CD14-positive monocyte (primary cell): ENCODE data around the gene EZH2. TPM values are rescaled to one million over a fixed set of nuclear protein-coding genes. Genes with fewer than 3 reads are reported as not detected.
A peak's percentile ranks its signal among the peaks of the same experiment; 100 is the strongest.

Experiments
- DNase-seq, 3 donors: peaks; one replicate each; pipeline ENCODE4 v3.0.0-alpha.2; 2011 to 2022
- H2AFZ ChIP-seq: 2 replicates; pipeline ENCODE4 v1.6.0; 2012; ENCODE audit warnings: mild to moderate bottlenecking, low read depth, low read length, inconsistent platforms; ENCODE audit not compliant: insufficient read depth, poor library complexity, severe bottlenecking
- H3K27ac ChIP-seq, 2 donors: 1 replicate in 1 of 2; 2 replicates in 1 of 2; pipeline ENCODE4 v1.5.1; 2012 to 2013; ENCODE audit warnings: low read length in 2 of 2, control low read depth in 1 of 2, inconsistent platforms in 1 of 2, low read depth in 1 of 2, mild to moderate bottlenecking in 1 of 2
- H3K27me3 ChIP-seq, 2 donors: one replicate each; pipeline versions ENCODE4 v1.6.0 to v1.6.1; 2011 to 2013; ENCODE audit warnings: low read length in 2 of 2; ENCODE audit not compliant: control insufficient read depth in 2 of 2, insufficient read depth in 2 of 2
- H3K36me3 ChIP-seq, 2 donors: replicated peaks in 1 of 2; 1 replicate in 1 of 2; 2 replicates in 1 of 2; pipeline versions ENCODE4 v1.5.1 to v1.6.1; 2012 to 2013; ENCODE audit warnings: low read length in 2 of 2, control low read depth in 1 of 2, inconsistent platforms in 1 of 2, mild to moderate bottlenecking in 1 of 2; ENCODE audit not compliant: insufficient read depth in 2 of 2, control insufficient read depth in 1 of 2
- H3K4me1 ChIP-seq, 2 donors: 1 replicate in 1 of 2; 2 replicates in 1 of 2; pipeline versions ENCODE4 v1.5.1 to v1.6.1; 2012 to 2013; ENCODE audit warnings: low read length in 2 of 2, control low read depth in 1 of 2, inconsistent platforms in 1 of 2, mild to moderate bottlenecking in 1 of 2, moderate library complexity in 1 of 2; ENCODE audit not compliant: insufficient read depth in 2 of 2, control insufficient read depth in 1 of 2
- H3K4me2 ChIP-seq: replicated peaks from 2 replicates; pipeline ENCODE3; 2012; ENCODE audit warnings: low read length, moderate library complexity, mild to moderate bottlenecking; ENCODE audit not compliant: poor library complexity, severe bottlenecking; ENCODE audit errors: extremely low read depth
- H3K4me3 ChIP-seq, 3 experiments: fragments of 200-600 bp in 1 of 3; sonication (generic) in 1 of 3; replicated peaks in 1 of 3; 1 replicate in 2 of 3; 2 replicates in 1 of 3; pipeline ENCODE4 v1.5.1; 2011 to 2013; ENCODE audit warnings: low read length in 3 of 3, mild to moderate bottlenecking in 3 of 3, control low read depth in 2 of 3, low read depth in 2 of 3, inconsistent platforms in 1 of 3, moderate library complexity in 1 of 3
- H3K79me2 ChIP-seq: 2 replicates; pipeline ENCODE4 v1.6.0; 2012; ENCODE audit warnings: mild to moderate bottlenecking, control low read depth, inconsistent platforms, low read length, moderate library complexity; ENCODE audit not compliant: insufficient read depth
- H3K9ac ChIP-seq: 2 replicates; pipeline ENCODE4 v1.6.0; 2017; ENCODE audit warnings: low read length, mild to moderate bottlenecking; ENCODE audit not compliant: insufficient read depth, poor library complexity, severe bottlenecking
- H3K9me3 ChIP-seq, 2 donors: replicated peaks in 1 of 2; 1 replicate in 1 of 2; 2 replicates in 1 of 2; pipeline versions ENCODE4 v1.5.1 to v1.6.1; 2012 to 2013; ENCODE audit warnings: low read length in 2 of 2, control low read depth in 1 of 2; ENCODE audit not compliant: control insufficient read depth in 1 of 2, insufficient read depth in 1 of 2
- H4K20me1 ChIP-seq: 2 replicates; pipeline ENCODE4 v1.6.0; 2012; ENCODE audit warnings: mild to moderate bottlenecking, low read length, control low read depth, moderate library complexity; ENCODE audit not compliant: insufficient read depth
- H3K27ac Mint-ChIP-seq, 7 donors: one replicate each; pipeline ENCODE4 v1.8.0; 2020; ENCODE audit warnings: mild to moderate bottlenecking in 7 of 7, mixed read lengths in 7 of 7, moderate library complexity in 6 of 7, inconsistent platforms in 2 of 7
- H3K27me3 Mint-ChIP-seq, 3 donors: one replicate each; pipeline ENCODE4 v1.8.0; 2021 to 2022; ENCODE audit warnings: low read depth in 3 of 3, mild to moderate bottlenecking in 3 of 3, mixed read lengths in 3 of 3, moderate library complexity in 3 of 3, inconsistent platforms in 1 of 3
- H3K36me3 Mint-ChIP-seq, 2 donors: one replicate each; pipeline ENCODE4 v1.8.0; 2020; ENCODE audit warnings: mixed read lengths in 2 of 2, inconsistent platforms in 1 of 2, mild to moderate bottlenecking in 1 of 2
- H3K4me1 Mint-ChIP-seq: one replicate; pipeline ENCODE4 v1.8.0; 2020; ENCODE audit warnings: mild to moderate bottlenecking, mixed read lengths
- H3K4me3 Mint-ChIP-seq, 2 donors: one replicate each; pipeline ENCODE4 v1.8.0; 2020; ENCODE audit warnings: mild to moderate bottlenecking in 2 of 2, mixed read lengths in 2 of 2, moderate library complexity in 1 of 2
- H3K9me3 Mint-ChIP-seq, 7 donors: one replicate each; pipeline ENCODE4 v1.8.0; 2020 to 2022; ENCODE audit warnings: mixed read lengths in 7 of 7, mild to moderate bottlenecking in 6 of 7, moderate library complexity in 6 of 7, inconsistent platforms in 2 of 7
- CTCF ChIP-seq: fragments of 200-600 bp; IDR thresholded peaks from one replicate; pipeline ENCODE4 v1.8.0; 2022; ENCODE audit warnings: antibody characterized with exemption, mild to moderate bottlenecking
- WGBS: methylation state at CpG from one replicate; pipeline ENCODE4 v1.1.5; 2013; ENCODE audit warnings: missing lambda C conversion rate; ENCODE audit not compliant: insufficient coverage; 5-methylcytosine and 5-hydroxymethylcytosine counted together
- intact Hi-C, 2 donors: fragments of 100-400 bp; cut with micrococcal nuclease; formaldehyde crosslinking; loops; one replicate each; pipeline versions ENCODE4 v1.15.0 to v1.15.1; 2023
- polyA plus RNA-seq, 3 donors: library from polyadenylated mRNA; depleted of rRNA in 1 of 3; unstranded in 2 of 3; stranded (reverse) in 1 of 3; fragments of 300-500 nt in 2 of 3; fragments of >200 nt in 1 of 3; fragmentation: Illumina TruSeq in 2 of 3; gene quantifications; 1 replicate in 2 of 3; 2 replicates in 1 of 3; pipeline ENCODE4 v1.2.3, GENCODE V29; 2012 to 2021

The EZH2 gene
- polyA plus RNA-seq, 3 donors, result 1.3 to 6.1 (median 1.6) TPM

DNA sequence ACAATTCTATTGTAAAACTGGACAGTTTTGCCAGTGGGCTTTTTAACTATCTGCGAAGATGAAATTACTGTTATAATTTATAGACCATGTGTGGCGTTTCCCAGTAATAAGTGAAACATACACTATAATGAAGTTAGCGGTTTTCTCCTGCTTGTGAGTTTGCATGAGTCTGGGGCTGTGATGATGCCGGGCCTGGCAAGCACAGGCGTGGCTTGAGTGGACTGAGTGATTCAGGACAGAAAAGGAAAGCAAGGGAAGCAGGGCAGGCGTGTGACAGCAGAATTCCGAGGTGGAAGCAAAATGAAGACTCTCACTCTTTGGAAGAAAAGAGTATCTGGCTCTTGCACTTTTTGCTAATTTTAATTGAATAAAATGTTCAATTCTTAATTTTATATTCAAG lies 94.9 kb downstream of the EZH2 start:
- no peak for TF ChIP-seq CTCF
- H3K4me3 Mint-ChIP-seq, result no peak overlapping the region
- H3K4me3 ChIP-seq, result no peak overlapping the region
- no peak overlapping the region for H3K9ac ChIP-seq
- peaks cover 87 to 94% of the 10 kb centered on the region in 2 donors for H3K36me3 Mint-ChIP-seq
- no peaks in the 10 kb centered on the region for H3K4me1 Mint-ChIP-seq
- H3K36me3 ChIP-seq, result peaks cover 94 to 100% of the 10 kb centered on the region in 2 donors
- no peaks in the 10 kb centered on the region for H3K27me3 Mint-ChIP-seq
- H3K4me2 ChIP-seq, result no peak overlapping the region
- no peak for DNase-seq
- no peaks in the 10 kb centered on the region for H3K79me2 ChIP-seq
- H4K20me1 ChIP-seq, result no peaks in the 10 kb centered on the region
- H3K27ac Mint-ChIP-seq, result peak overlapping the region in 2 of 7 donors; percentile 9 to 78
- intact Hi-C loops, result no loop called here
- no peaks in the 10 kb centered on the region for H3K4me1 ChIP-seq
- H3K27ac ChIP-seq, result no peak overlapping the region
- H3K27me3 ChIP-seq, result no peaks in the 10 kb centered on the region
- H3K9me3 Mint-ChIP-seq, result no peaks in the 10 kb centered on the region
- WGBS, result 100% methylated on average over 3 of the region's 7 CpGs
- no peak overlapping the region for H2AFZ ChIP-seq
- H3K9me3 ChIP-seq, result no peaks in the 10 kb centered on the region

DNA sequence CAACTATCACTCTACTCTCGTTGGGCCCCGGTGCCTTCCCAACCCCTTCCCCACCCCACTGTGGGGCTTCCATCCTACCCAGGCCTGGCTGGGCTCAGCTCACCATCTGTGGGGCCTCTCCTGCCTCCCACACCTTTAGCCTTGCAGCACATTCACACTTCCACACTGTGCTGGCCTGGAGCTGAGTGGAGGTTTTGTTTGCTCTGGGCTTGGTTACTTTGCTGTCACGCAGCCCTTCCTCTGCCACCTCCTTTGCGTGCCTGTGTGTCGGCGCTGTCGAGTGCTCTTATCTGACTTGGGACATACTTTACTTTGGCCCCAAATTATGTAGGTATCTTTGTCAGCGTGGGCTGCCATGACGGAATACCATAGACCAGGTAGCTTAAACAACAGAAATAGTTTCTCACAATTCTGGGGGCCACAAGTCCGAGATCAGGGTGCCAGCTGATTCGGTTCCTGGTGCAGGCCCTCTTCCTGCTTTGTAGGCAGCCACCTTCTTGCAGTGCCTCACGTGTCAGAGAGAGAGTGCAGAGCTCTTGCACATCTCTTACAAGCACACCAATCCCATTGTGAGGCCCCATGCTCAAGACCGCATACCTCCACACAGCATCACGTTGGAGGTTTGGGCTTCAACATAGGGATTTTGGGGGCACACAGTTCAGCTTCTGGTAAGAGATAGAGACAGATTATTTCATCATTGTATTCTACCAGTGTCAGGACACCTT lies 96.4 kb downstream of the EZH2 start:
- WGBS, result 98% methylated on average over 10 of the region's 14 CpGs
- no peaks in the 10 kb centered on the region for H3K4me1 Mint-ChIP-seq
- peaks cover 94 to 100% of the 10 kb centered on the region in 2 donors for H3K36me3 ChIP-seq
- H2AFZ ChIP-seq, result no peak overlapping the region
- no peaks in the 10 kb centered on the region for H3K4me1 ChIP-seq
- H3K27ac ChIP-seq, result no peak overlapping the region
- no peaks in the 10 kb centered on the region for H3K27me3 ChIP-seq
- no peak overlapping the region for H3K4me3 Mint-ChIP-seq
- H4K20me1 ChIP-seq, result no peaks in the 10 kb centered on the region
- peak overlapping the region in 3 of 7 donors; percentile 20 to 81 (median 56) for H3K27ac Mint-ChIP-seq
- peaks cover 84 to 95% of the 10 kb centered on the region in 2 donors for H3K36me3 Mint-ChIP-seq
- intact Hi-C loops, result no loop called here
- H3K9ac ChIP-seq, result no peak overlapping the region
- no peak for DNase-seq
- no peaks in the 10 kb centered on the region for H3K9me3 Mint-ChIP-seq
- no peak for TF ChIP-seq CTCF
- no peaks in the 10 kb centered on the region for H3K79me2 ChIP-seq
- H3K4me3 ChIP-seq, result no peak overlapping the region
- H3K27me3 Mint-ChIP-seq, result no peaks in the 10 kb centered on the region
- H3K4me2 ChIP-seq, result no peak overlapping the region
- no peaks in the 10 kb centered on the region for H3K9me3 ChIP-seq
